Measurements from ENCODE around the gene UBB.

UBB gene

GRCh38 chr17:16380640-16381495, at the start of gene UBB:
UBB (plus strand) TSS chr17:16381091; CDS start chr17:16381908, 817 bp downstream.
- peak; percentile 86 to 92 (median 87) for DNase-seq (ENCODE audit: low read depth in 3 of 3)

- DNase-seq (ENCODE audit: low read depth in 3 of 3), result no peak
These were observed 42.5 kb upstream of the UBB start for GRCh38 chr17:16338391-16338790.

GRCh38 chr17:16339402-16339801, 41.5 kb upstream of the UBB start:
- no peak for DNase-seq (ENCODE audit: low read depth in 3 of 3)

DNA sequence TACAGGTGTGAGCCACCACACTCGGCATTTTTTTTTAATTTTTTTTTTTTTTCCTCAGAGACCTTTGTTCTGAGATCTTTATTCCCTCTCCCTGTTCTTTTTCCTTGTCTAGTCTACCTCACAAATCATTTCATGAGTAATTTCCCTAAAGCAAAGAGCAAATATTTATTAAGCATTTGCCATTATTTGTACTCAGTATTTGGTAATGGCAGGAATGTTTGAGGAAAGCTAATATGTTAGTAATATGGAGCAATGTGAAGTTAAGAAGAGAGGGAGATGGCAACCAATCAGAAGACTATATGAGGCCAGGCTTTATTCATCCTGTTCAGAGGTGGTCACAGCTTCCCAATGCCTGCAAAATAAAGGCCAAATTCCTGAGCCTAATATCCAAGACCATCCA, 40.9 kb upstream of the UBB start:
- DNase-seq (ENCODE audit: low read depth in 3 of 3), result no peak

- no peak for DNase-seq (ENCODE audit: low read depth in 3 of 3)
These were observed 37.9 kb upstream of the UBB start for GRCh38 chr17:16342979-16343378.

GRCh38 chr17:16343569-16343968, 37.3 kb upstream of the UBB start:
- no peak for DNase-seq (ENCODE audit: low read depth in 3 of 3)

DNA sequence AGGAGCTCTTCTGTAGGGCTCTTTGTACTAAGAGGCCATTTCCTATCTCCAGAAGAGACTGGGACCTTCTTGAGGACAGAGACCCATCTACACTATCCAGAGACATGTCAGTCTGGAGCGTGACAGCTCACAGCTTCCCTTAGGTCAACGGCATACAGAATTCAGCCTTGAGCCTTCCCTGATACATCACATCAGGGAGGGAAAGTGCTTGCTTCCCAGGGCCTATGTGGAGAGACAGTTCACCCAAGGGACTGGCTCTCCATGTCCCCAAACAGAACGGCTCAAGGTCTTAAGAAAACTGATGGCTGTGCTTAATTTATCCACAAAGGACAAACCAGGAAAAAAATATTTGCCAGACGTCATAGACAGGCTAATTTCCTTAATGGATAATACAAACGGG, 35.3 kb upstream of the UBB start:
- DNase-seq (ENCODE audit: low read depth in 3 of 3), result no peak

DNA sequence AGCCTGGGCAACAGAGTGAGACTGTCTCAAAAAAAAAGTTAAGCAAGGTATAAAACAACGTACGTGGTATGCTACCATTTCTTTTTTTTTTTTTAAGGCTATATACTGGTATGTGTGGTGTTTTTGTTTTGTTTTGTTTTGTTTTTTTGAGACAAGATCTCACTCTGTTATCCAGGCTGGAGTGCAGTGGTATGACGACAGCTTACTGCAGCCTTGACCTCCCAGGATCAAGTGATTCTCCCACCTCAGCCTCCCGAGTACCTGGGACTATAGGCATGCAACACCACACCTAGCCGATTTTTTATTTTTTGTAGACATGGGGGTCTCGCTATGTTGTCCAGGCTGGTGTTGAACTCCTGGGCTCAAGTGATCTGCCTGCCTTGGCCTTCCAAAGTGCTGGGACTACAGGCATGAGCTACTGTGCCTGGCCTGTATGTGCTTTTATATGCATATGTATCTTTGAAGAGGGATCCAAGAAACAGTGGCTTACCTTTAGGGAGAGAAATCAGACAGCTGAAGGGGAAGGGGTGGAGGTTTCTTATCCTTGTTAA, 34.1 kb upstream of the UBB start:
- DNase-seq (ENCODE audit: low read depth in 3 of 3), result no peak

DNA sequence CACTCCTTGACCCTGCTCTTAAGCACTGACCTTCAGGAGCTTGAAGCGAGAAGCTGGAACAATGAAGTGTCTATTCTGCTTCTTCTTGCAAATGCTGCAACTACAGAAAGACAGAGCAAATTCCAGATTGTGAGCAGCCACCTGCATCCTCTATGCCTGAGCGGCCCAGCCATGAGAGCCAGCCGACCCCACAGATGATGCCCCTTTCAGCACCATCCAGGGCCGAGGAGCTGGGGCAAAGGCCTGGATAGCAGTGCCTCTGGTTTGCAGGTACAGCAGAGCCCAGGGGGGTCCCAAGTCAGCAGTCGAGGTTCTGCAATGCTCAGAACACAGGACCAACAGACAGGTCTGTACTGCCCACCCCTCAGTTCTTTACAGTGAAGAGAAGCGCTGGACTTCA, 32.3 kb upstream of the UBB start:
- DNase-seq (ENCODE audit: low read depth in 3 of 3), result no peak

DNA sequence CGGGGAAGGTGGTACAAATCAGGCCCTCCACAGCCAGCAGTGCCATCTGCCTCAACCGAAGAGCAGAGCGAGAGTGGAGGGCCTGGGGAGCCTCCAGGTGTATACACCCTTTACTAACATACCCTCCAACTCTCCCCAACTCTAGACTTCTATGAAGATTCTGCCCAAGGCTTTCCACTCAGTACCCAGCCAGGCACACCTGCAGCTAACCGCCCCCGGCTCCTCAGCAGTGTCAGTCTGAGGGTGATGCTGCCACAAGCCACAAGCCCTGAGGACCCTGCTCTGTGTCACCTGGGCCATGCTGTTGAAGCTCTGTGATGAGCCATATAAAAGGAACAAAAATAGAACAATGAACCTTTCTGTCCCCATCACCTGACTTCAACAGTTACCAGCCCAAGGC, 31.5 kb upstream of the UBB start:
- no peak for DNase-seq (ENCODE audit: low read depth in 3 of 3)

DNA sequence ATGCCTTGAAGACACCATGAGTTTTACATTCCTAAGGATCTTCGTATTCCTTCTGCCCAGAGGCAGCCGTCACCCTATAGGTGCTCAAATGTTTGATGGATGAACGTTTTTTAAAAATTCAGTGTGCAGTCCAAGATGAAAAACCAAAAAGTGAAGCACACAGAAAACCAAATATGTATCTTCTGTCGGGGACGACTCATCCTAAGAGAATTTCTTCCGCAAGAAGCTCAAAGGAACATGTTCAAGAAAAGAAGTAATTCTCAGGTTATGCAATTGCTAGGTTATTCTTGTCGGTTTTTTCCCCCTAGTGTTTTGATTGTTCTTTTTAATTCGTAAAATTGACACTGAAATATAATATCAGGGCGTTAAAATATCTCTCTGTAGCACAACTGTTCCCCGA, 29.1 kb upstream of the UBB start:
- no peak for DNase-seq (ENCODE audit: low read depth in 3 of 3)

- DNase-seq (ENCODE audit: low read depth in 3 of 3), result peak in 1 of 3 donors; percentile 26
These were observed 28.6 kb upstream of the UBB start for GRCh38 chr17:16352303-16352666.

DNA sequence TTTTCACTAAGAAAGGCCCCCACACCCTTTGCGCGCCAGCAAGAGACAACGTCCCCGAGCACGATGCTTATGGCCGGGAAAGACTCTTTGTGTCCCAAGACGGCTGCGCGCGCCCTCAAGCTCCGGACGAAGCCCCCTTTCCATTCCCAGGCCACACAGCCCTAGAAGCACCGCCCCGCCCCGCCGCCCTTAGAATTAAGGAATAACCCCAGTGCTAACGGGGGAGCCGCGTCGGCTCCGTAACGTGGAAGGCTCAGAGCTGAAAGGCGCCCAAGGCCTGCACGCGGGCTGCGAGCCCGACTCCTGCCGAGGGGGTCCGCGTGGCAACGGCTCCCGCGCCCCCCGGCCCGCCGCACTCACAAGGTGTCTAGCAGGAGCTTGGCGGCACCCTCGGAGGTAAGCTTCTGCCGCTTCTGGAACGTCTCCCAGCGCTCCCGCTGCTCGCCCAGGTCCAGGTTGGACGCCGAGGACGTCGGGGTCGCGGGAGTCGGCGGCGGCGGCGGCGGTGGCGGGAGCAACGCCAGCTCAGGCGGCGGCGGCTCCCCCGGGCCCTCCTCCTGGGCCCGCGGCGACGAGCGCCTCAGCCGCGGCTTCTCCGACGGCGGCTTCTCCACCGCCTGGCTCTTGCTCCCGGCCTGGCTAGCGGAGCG, 28.1 kb upstream of the UBB start:
- peak in 1 of 3 donors; percentile 39 for DNase-seq (ENCODE audit: low read depth in 3 of 3)

DNA sequence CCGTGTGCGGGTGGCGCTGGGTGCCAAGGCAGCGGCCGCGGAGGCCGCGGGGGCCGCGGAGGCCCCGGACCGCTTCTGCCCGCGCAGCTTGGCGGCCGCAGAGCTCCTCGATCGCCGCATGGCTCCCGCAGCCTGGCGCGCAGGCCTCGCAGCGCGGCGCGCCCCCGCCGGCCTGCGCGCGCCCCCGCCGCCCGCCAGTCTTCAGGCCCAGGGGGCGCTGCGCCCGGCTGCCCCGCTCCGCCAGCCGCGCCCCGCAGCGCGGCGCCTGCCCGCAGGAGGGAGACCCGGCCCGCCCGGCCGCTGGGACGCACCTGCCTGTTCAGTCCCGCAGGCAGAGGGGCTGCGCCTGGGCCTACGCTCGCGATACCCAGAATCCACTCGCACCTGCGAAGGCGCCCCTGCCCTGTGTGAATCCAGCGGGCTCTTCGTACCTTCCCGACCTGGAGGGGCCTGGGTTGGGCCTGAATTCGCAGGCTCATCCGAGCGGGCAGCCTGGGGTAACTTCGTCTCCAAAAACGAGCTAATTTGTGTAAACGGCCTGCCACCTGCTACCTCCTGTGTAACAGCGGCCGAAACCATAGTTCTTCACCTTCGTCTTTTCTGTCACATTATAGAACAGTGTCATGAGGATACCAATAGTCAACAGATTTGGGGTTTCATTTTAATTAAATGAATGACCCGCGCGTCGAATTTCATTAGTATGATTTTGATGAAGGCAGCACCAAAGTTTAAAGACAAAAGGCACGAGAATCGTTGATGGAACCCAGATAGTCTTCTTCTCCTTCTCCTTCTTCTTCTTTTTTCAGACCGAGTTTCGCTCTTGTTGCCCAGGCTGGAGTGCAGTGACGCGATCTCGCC, 27.3 kb upstream of the UBB start, which contains the start of gene CENPV:
Gene CENPV, minus strand, starts transcription at position 153 of the 858 bp plus-strand sequence. Its CDS starts 33 bp downstream, at position 120.
- peak in 2 of 3 donors; percentile 29 to 63 for DNase-seq (ENCODE audit: low read depth in 3 of 3)

DNA sequence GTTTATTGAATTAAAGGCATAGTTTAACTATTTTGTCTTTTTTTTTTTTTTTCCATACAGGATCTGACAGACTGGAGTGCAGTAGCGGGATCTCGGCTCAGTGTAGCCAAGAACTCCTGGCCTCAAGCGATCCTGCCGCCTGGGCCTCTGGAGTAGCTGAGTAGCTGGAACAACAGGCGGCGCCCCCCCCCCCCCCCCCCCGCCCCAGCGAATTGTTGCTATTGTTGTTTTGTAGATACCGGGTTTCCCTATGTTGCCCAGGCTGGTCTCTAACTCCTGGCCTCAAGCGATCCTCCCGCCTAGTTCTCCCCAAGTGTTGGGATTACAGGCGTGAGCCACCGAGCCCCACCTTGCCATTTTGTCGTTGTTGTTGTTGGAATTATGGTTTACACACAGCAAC, 26.3 kb upstream of the UBB start:
- DNase-seq (ENCODE audit: low read depth in 3 of 3), result no peak

- DNase-seq (ENCODE audit: low read depth in 3 of 3), result no peak
These were observed 22.5 kb upstream of the UBB start for GRCh38 chr17:16358394-16358793.

GRCh38 chr17:16361874-16362273, 19.0 kb upstream of the UBB start:
- DNase-seq (ENCODE audit: low read depth in 3 of 3), result no peak

DNA sequence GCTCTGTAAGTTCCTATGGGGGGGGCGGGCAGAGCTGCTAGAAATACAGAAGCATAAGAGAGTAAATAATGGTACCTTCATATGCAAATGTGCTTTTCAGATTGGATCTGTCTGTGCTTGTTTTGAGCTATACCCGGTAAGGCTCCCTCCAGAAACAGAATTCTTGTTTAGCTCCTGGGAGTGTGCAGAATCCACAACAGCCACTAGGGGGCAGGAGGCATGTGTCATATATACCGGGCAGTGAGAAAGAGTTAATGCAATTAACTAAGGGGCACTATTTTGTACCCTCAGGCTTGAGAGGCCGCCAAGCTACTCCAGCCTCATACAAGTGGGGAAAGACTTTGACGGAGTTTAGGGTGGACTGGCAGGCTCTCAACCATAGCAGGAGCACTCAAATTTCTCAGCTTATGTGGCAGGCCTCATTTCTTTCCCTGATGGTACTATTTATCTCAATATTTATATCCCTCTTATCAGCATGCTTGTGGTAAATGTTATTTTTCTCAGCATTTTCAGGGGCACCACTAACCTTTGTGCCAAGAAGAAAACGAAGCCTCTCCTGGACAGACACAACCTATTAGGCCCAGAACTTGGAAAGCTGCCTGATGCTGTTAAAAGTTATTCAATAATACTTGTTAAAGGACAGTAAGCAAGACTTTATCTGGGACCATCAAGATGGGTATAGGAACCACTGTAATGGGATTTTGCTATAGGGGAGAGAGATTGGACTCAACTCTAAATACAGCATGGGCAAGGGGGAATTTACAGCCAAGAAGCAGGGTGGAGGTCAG, 16.9 kb upstream of the UBB start:
- DNase-seq (ENCODE audit: low read depth in 3 of 3), result peak; percentile 53 to 60 (median 60)

- DNase-seq (ENCODE audit: low read depth in 3 of 3), result no peak
These were observed 16.3 kb upstream of the UBB start for GRCh38 chr17:16364625-16365024.

- DNase-seq (ENCODE audit: low read depth in 3 of 3), result no peak
These were observed 9.1 kb upstream of the UBB start for GRCh38 chr17:16371742-16372141.
